Osteocyte (in vitro differentiated cells): Measurements from ENCODE around the gene ZFP36L1. TPM values are rescaled to one million over a fixed set of nuclear protein-coding genes. Genes with fewer than 3 reads are reported as not detected.

Experiments
- DNase-seq: peaks from one replicate; pipeline ENCODE4 v3.0.0; 2021; ENCODE audit warnings: mixed read lengths; ENCODE audit not compliant: unreplicated experiment; ENCODE audit errors: extremely low spot score
- H3K27ac Mint-ChIP-seq: one replicate; pipeline ENCODE4 v1.8.0; 2021; ENCODE audit warnings: mild to moderate bottlenecking, mixed read lengths; ENCODE audit not compliant: unreplicated experiment
- H3K27me3 Mint-ChIP-seq: one replicate; pipeline ENCODE4 v1.8.0; 2021; ENCODE audit warnings: mixed read lengths; ENCODE audit not compliant: unreplicated experiment
- H3K36me3 Mint-ChIP-seq: one replicate; pipeline ENCODE4 v1.8.0; 2021; ENCODE audit warnings: mixed read lengths; ENCODE audit not compliant: unreplicated experiment
- H3K4me1 Mint-ChIP-seq: one replicate; pipeline ENCODE4 v1.8.0; 2021; ENCODE audit warnings: mixed read lengths; ENCODE audit not compliant: unreplicated experiment
- H3K4me3 Mint-ChIP-seq: one replicate; pipeline ENCODE4 v1.8.0; 2021; ENCODE audit warnings: mild to moderate bottlenecking, moderate library complexity, mixed read lengths; ENCODE audit not compliant: unreplicated experiment
- H3K9me3 Mint-ChIP-seq: one replicate; pipeline ENCODE4 v1.8.0; 2021; ENCODE audit warnings: mixed read lengths; ENCODE audit not compliant: unreplicated experiment
- total RNA-seq: library from RNA; stranded (reverse); gene quantifications from 2 replicates; pipeline ENCODE4 v1.2.1, GENCODE V29; 2021
- TF ChIP-seq, protein P1 (sequence below): fragments of 200-600 bp; sonication (generic); IDR thresholded peaks from 2 replicates; pipeline ENCODE4 v1.5.0; 2021; ENCODE audit warnings: antibody characterized with exemption, mild to moderate bottlenecking, moderate library complexity

The ZFP36L1 gene
- total RNA-seq, 1 donor from 2014 or later = 352 TPM

DNA sequence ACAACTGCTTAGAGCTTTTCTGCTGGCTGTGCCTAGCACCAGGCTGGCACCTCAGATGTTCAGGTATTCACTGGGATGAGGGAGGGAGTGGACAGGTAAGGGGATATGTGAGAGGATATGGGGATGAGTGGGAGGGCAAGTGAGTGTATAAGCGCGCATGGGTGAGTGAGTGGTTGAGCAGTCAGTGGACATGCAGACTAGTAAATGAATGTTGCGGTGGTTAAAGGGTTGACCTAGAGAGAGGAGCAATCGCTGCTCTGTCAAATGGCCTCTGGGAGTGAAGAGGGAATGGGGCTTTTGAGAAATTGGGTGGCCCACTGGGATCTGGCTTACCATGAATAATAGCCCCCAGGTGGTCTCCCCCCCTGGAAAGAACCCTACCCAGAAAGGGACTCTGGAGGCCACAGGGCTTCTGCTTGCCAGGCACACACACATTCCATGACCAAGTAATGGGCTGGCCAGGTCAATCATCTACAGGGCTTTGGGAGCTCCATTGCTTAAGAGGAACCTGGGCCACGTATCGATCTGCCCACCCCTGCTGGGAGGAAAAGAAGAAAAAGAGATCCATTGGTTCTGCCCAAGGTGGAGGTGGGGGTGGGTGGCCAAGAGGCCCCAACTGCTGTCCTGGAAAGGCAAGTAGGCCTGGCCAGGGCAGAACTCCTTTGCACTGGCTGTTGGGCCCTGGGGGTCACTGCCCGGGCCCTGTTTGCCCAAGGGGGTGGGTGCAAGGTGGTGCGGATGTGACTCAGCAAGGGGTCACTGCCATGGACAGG is 30.8 kb upstream of the ZFP36L1 start:
- TF ChIP-seq, protein P1, sequence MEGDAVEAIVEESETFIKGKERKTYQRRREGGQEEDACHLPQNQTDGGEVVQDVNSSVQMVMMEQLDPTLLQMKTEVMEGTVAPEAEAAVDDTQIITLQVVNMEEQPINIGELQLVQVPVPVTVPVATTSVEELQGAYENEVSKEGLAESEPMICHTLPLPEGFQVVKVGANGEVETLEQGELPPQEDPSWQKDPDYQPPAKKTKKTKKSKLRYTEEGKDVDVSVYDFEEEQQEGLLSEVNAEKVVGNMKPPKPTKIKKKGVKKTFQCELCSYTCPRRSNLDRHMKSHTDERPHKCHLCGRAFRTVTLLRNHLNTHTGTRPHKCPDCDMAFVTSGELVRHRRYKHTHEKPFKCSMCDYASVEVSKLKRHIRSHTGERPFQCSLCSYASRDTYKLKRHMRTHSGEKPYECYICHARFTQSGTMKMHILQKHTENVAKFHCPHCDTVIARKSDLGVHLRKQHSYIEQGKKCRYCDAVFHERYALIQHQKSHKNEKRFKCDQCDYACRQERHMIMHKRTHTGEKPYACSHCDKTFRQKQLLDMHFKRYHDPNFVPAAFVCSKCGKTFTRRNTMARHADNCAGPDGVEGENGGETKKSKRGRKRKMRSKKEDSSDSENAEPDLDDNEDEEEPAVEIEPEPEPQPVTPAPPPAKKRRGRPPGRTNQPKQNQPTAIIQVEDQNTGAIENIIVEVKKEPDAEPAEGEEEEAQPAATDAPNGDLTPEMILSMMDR = no peak
- Mint-ChIP-seq H3K9me3 (no peaks in the 10 kb centered on the region), H3K4me1 (peaks cover 18% of the 10 kb centered on the region), H3K4me3 (no peak overlapping the region), H3K36me3 (no peaks in the 10 kb centered on the region), H3K27ac (no peak overlapping the region), H3K27me3 (no peaks in the 10 kb centered on the region)
- DNase-seq = no peak

DNA sequence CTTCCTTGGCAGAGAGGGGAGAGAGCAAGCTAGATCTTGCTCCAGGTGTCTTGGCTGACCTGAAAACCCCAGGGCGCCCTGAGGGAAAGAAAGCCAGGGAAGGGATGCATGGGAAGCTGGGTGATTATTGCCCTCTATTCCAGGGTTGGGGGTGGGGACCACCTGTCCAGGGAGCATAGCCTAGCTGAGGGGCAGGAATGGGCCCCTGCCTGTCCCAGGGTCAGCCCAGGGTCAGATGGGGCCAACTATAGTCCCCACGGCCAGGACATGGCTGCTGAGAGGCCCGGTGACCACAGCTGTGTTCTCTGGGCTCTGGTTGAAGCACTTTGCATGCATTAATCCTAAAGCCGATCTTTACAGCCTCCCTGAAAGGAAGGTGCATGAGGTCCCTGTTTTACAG is 30.1 kb upstream of the ZFP36L1 start:
- no peaks in the 10 kb centered on the region for H3K27me3 Mint-ChIP-seq
- H3K9me3 Mint-ChIP-seq = no peaks in the 10 kb centered on the region
- no peak for DNase-seq
- no peak overlapping the region for H3K4me3 Mint-ChIP-seq
- TF ChIP-seq, protein P1 = no peak
- no peak overlapping the region for H3K27ac Mint-ChIP-seq
- peaks cover 18% of the 10 kb centered on the region for H3K4me1 Mint-ChIP-seq
- H3K36me3 Mint-ChIP-seq = no peaks in the 10 kb centered on the region

DNA sequence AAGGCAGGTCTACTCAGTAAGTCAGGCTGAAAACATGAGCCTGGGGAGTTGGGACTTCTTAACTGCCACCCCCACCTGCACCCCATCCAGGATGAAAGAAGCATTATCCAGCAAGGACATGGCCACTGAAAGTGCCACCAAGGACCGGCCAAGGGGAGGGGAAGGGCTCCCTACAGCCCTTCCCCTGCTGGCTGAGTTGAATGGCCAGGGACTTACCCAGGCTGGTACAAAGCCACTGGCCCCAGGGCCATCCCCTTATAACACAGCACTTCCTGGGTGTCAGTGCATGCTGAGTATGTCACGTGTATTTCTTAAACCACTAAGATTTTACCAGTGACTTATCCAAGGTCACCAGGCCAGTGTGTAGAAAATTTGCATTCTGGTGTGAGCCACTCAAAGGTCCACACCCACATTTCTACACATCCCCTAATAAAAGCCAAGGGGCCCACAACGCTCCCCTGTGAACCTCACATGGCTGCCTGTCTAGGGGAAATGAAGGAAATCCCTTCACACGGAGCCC is 29.3 kb upstream of the ZFP36L1 start:
- DNase-seq = no peak
- Mint-ChIP-seq H3K4me1 (peaks cover 20% of the 10 kb centered on the region), H3K36me3 (no peaks in the 10 kb centered on the region), H3K27ac (no peak overlapping the region), H3K9me3 (no peaks in the 10 kb centered on the region), H3K4me3 (no peak overlapping the region), H3K27me3 (no peaks in the 10 kb centered on the region)
- TF ChIP-seq, protein P1 = no peak

DNA sequence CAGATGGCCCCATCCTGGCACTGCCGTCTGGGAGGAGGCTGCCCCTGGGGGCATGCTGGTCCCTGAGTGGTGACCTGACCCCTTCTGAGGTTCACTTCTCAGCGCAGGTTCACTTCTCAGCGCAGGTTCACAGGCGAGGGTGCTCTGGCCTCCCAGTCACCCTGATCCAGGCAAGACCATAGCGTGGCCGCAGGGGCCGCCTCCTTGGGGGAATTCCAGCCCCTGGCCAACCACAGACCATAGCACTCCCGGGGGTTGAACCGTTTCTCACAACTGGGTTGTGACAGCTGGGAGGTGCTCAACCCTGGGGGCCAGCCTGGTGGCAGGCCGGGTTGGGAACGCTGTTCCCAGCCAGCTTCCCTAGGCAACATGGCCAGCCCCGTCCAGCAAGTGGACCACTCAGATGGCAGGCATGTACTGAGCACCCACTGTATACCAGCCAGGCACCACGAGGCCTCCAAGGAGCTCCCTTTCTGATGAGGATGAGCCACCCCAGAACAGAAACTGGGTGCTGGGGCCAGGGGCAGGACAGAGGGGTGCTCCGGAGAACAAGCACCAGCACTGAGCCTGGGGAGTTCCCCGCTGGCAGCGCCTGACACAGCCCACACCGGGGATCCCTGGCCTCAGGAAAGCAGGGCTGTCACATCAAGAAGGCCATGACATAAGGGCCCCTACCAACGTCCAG is 28.3 kb upstream of the ZFP36L1 start:
- Mint-ChIP-seq H3K27ac (no peak overlapping the region), H3K4me1 (peaks cover 26% of the 10 kb centered on the region), H3K9me3 (no peaks in the 10 kb centered on the region), H3K36me3 (no peaks in the 10 kb centered on the region), H3K4me3 (no peak overlapping the region), H3K27me3 (no peaks in the 10 kb centered on the region)
- TF ChIP-seq, protein P1 = no peak
- no peak for DNase-seq

DNA sequence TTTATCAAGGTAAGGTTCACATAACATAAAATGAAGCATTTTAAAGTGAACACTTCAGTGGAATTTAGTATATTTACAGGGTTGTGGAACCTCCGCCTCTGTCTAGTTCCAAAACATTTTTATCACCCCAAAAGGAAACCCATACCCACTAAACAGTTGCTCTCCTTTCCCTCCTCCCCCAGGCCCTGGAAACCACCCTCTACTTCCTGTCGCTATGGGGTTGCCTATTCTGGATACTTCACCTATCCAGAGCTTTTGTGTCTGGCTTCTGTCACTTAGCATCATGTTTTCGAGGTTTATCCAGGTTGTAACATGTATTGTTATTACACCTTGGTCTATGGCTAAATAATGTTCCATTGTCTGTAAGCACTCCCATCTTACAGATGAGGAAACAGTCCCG is 27.7 kb upstream of the ZFP36L1 start:
- H3K4me1 Mint-ChIP-seq = peaks cover 32% of the 10 kb centered on the region
- TF ChIP-seq, protein P1 = no peak
- H3K27ac Mint-ChIP-seq = no peak overlapping the region
- no peaks in the 10 kb centered on the region for H3K27me3 Mint-ChIP-seq
- H3K36me3 Mint-ChIP-seq = no peaks in the 10 kb centered on the region
- DNase-seq = no peak
- H3K4me3 Mint-ChIP-seq = no peak overlapping the region
- H3K9me3 Mint-ChIP-seq = no peaks in the 10 kb centered on the region
